OCI-LY3 (cell line): ENCODE measurements around the gene CRELD2.

Experiments
- EZH2phosphoT487 ChIP-seq: fragments of 200-600 bp; shearing (Covaris generic); IDR thresholded peaks from 2 replicates; pipeline ENCODE4 v1.6.1; 2018; ENCODE audit warnings: antibody characterized with exemption, mixed run types, low read depth
- TF ChIP-seq, protein P1 (sequence below): fragments of 200-600, 300-600 bp; sonication (generic); IDR thresholded peaks from 2 replicates; pipeline ENCODE4 v1.5.1; 2014; ENCODE audit warnings: antibody characterized with exemption, low read length, low read depth

DNA sequence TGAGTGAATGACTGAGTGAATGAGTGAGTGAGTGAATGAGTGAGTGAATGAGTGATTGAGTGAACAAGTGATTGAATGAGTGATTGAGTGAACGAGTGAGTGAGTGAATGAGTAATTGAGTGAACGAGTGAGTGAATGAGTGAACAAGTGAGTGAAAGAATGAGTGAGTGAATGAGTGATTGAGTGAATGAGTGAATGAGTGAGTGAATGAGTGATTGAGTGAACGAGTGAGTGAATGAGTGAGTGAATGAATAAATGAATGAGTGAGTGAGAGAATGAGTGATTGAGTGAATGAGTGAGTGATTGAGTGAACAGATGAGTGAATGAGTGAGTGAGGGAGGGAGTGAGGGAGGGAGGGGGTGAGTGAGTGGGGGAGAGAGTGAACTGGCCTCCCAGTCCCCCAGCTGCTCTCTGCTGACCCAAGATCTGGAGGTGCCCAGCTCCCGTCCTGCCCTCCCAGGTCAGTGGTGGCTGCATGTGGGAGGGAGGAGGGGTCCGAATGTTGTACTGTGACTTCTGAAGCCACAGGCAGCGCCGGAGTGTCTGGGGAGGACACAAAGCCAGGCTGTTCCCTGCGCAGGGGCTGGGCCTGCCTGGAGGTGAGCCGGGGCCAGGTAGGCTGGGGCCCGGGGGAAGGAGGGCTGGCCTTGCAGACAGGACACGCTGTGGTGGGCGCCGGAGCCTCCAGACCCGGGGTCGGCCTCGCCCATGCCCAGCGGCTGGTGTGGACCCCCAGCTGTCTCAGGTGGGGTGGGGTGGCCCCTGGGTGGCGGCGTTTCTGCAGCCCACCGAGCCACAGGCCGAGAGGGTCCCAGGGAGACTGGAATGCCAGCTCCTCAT is 24.4 kb downstream of the CRELD2 start:
- TF ChIP-seq, protein P1, sequence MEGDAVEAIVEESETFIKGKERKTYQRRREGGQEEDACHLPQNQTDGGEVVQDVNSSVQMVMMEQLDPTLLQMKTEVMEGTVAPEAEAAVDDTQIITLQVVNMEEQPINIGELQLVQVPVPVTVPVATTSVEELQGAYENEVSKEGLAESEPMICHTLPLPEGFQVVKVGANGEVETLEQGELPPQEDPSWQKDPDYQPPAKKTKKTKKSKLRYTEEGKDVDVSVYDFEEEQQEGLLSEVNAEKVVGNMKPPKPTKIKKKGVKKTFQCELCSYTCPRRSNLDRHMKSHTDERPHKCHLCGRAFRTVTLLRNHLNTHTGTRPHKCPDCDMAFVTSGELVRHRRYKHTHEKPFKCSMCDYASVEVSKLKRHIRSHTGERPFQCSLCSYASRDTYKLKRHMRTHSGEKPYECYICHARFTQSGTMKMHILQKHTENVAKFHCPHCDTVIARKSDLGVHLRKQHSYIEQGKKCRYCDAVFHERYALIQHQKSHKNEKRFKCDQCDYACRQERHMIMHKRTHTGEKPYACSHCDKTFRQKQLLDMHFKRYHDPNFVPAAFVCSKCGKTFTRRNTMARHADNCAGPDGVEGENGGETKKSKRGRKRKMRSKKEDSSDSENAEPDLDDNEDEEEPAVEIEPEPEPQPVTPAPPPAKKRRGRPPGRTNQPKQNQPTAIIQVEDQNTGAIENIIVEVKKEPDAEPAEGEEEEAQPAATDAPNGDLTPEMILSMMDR: no peak
- TF ChIP-seq EZH2phosphoT487: no peak
